IPS DF 6.9 (cell line): Measurements from ENCODE around the gene EIF4E2.

ENCODE experiments used
- DNase-seq: peaks from one replicate; pipeline ENCODE4 v3.0.0-alpha.2; 2013; ENCODE audit warnings: low read depth, low spot score
- H3K27ac ChIP-seq: one replicate; pipeline ENCODE4 v1.5.1; 2013; ENCODE audit warnings: low read length, control low read depth
- H3K27me3 ChIP-seq: 2 replicates; pipeline ENCODE4 v1.6.1; 2013; ENCODE audit warnings: mild to moderate bottlenecking, low read length; ENCODE audit not compliant: control insufficient read depth, insufficient read depth
- H3K36me3 ChIP-seq: 2 replicates; pipeline ENCODE4 v1.6.1; 2013; ENCODE audit warnings: low read length; ENCODE audit not compliant: control insufficient read depth, insufficient read depth
- H3K4me1 ChIP-seq: 2 replicates; pipeline ENCODE4 v1.6.1; 2013; ENCODE audit warnings: low read length; ENCODE audit not compliant: control insufficient read depth, insufficient read depth
- H3K4me3 ChIP-seq: 2 replicates; pipeline ENCODE4 v1.5.1; 2013; ENCODE audit warnings: mild to moderate bottlenecking, low read length
- H3K9me3 ChIP-seq: 2 replicates; pipeline ENCODE4 v1.6.1; 2013; ENCODE audit warnings: low read length, inconsistent platforms; ENCODE audit not compliant: control insufficient read depth, insufficient read depth
- WGBS: extraction: QIAGEN DNeasy Blood & Tissue Kit; methylation state at CpG from one replicate; pipeline ENCODE4 v1.1.7; 2013; ENCODE audit warnings: mixed read lengths, missing lambda C conversion rate; ENCODE audit not compliant: insufficient read length, insufficient coverage; 5-methylcytosine and 5-hydroxymethylcytosine counted together

The EIF4E2 gene

GRCh38 chr2:232597362-232598079 lies 47.0 kb downstream of the EIF4E2 start:
- no CpG with 5 or more reads among the region's 7 CpGs for WGBS
- Histone ChIP-seq H3K27me3 (no peaks in the 10 kb centered on the region), H3K4me1 (no peaks in the 10 kb centered on the region), H3K36me3 (no peaks in the 10 kb centered on the region), H3K27ac (no peak overlapping the region), H3K9me3 (no peaks in the 10 kb centered on the region), H3K4me3 (no peak overlapping the region)
- no peak for DNase-seq

GRCh38 chr2:232598293-232598692 lies 47.8 kb downstream of the EIF4E2 start:
- no peaks in the 10 kb centered on the region for H3K4me1 ChIP-seq
- H3K27me3 ChIP-seq: no peaks in the 10 kb centered on the region
- no peaks in the 10 kb centered on the region for H3K36me3 ChIP-seq
- DNase-seq: no peak
- H3K9me3 ChIP-seq: no peaks in the 10 kb centered on the region
- H3K4me3 ChIP-seq: no peak overlapping the region
- no peak overlapping the region for H3K27ac ChIP-seq
- WGBS: no CpG with 5 or more reads among the region's 4 CpGs

DNA sequence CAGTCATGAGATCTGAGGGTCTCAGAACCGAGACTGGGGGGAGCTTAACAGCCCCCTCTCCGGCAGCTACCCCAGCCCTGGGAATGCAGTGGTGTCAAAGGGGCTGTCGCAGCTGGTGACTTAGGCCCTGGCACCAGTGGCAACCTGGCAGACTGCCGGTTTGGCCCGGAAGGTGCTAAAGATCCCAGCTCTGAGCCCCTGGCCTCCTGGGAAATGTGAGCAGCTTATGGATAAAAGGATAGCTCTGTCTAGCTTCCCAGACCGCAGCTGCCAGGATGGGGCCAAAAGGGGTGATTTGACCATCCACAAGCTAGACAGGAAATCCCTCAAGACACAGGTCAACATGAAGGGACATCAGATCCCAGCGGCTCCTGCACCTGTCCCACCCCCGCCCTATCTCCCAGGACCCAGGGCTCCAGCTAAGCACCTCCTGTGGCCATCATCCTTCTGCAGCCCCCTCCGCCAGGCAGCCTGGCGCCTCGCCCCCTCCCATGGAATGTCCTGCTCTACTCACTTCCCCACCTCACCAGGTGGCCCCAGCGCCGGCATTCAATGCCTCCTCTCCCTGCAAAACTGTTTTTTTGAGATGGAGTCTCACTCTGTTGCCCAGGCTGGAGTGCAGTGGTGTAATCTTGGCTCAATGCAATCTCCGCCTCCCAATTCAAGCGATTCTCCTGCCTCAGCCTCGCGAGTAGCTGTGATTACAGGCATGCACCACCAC lies 49.7 kb downstream of the EIF4E2 start:
- DNase-seq: no peak
- Histone ChIP-seq H3K36me3 (no peaks in the 10 kb centered on the region), H3K4me3 (no peak overlapping the region), H3K27me3 (no peaks in the 10 kb centered on the region), H3K27ac (no peak overlapping the region), H3K4me1 (no peaks in the 10 kb centered on the region), H3K9me3 (no peaks in the 10 kb centered on the region)
- no CpG with 5 or more reads among the region's 17 CpGs for WGBS

GRCh38 chr2:232603283-232603682 lies 52.8 kb downstream of the EIF4E2 start:
- Histone ChIP-seq H3K4me3 (no peak overlapping the region), H3K36me3 (no peaks in the 10 kb centered on the region), H3K4me1 (no peaks in the 10 kb centered on the region), H3K9me3 (no peaks in the 10 kb centered on the region), H3K27me3 (no peaks in the 10 kb centered on the region), H3K27ac (no peak overlapping the region)
- no CpG with 5 or more reads among the region's 3 CpGs for WGBS
- DNase-seq: no peak

DNA sequence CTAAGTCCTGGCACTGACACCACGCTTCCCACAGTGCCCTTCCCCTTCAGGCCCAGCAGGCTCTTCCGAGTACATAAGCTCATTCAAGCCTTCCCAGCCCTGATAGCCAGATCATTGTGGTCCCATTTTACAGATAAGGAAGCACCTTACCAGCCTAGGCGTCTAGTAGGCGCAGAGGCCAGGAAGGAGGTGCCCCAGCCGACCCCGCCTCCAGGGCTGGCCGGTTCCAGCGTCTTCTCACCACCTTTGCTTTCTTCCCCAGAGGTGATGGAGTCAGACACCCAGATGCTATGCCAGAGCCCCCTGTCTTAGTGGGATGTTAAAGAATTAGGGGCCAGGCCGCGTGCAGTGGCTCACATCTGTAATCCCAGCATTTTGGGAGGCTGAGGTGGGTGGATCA lies 54.0 kb downstream of the EIF4E2 start:
- H3K36me3 ChIP-seq: no peaks in the 10 kb centered on the region
- H3K4me3 ChIP-seq: no peak overlapping the region
- no peaks in the 10 kb centered on the region for H3K9me3 ChIP-seq
- no peak for DNase-seq
- H3K4me1 ChIP-seq: no peaks in the 10 kb centered on the region
- H3K27ac ChIP-seq: no peak overlapping the region
- no peaks in the 10 kb centered on the region for H3K27me3 ChIP-seq
- no CpG with 5 or more reads among the region's 10 CpGs for WGBS

GRCh38 chr2:232607011-232607410 lies 56.5 kb downstream of the EIF4E2 start:
- no peak overlapping the region for H3K27ac ChIP-seq
- no peaks in the 10 kb centered on the region for H3K36me3 ChIP-seq
- no peaks in the 10 kb centered on the region for H3K4me1 ChIP-seq
- no peak overlapping the region for H3K4me3 ChIP-seq
- no peaks in the 10 kb centered on the region for H3K27me3 ChIP-seq
- WGBS: no CpG with 5 or more reads among the region's 17 CpGs
- DNase-seq: no peak
- H3K9me3 ChIP-seq: no peaks in the 10 kb centered on the region

GRCh38 chr2:232609607-232610006 lies 59.1 kb downstream of the EIF4E2 start:
- no peaks in the 10 kb centered on the region for H3K9me3 ChIP-seq
- no peak overlapping the region for H3K27ac ChIP-seq
- no peaks in the 10 kb centered on the region for H3K36me3 ChIP-seq
- no peaks in the 10 kb centered on the region for H3K27me3 ChIP-seq
- no peak for DNase-seq
- WGBS: no CpG with 5 or more reads among the region's 8 CpGs
- H3K4me1 ChIP-seq: no peaks in the 10 kb centered on the region
- H3K4me3 ChIP-seq: no peak overlapping the region

- Histone ChIP-seq H3K4me3 (no peak overlapping the region), H3K36me3 (no peaks in the 10 kb centered on the region), H3K27ac (no peak overlapping the region), H3K4me1 (no peaks in the 10 kb centered on the region), H3K9me3 (no peaks in the 10 kb centered on the region), H3K27me3 (no peaks in the 10 kb centered on the region)
- WGBS: no CpG with 5 or more reads among the region's 3 CpGs
- DNase-seq: no peak
Observed at GRCh38 chr2:232610081-232610480, 59.6 kb downstream of the EIF4E2 start.

GRCh38 chr2:232611061-232611460 lies 60.6 kb downstream of the EIF4E2 start:
- Histone ChIP-seq H3K27me3 (no peaks in the 10 kb centered on the region), H3K9me3 (no peaks in the 10 kb centered on the region), H3K27ac (no peak overlapping the region), H3K4me1 (no peaks in the 10 kb centered on the region), H3K4me3 (no peak overlapping the region), H3K36me3 (no peaks in the 10 kb centered on the region; the same call in 1 of the 2 replicates)
- DNase-seq: no peak
- no CpG with 5 or more reads among the region's 6 CpGs for WGBS

DNA sequence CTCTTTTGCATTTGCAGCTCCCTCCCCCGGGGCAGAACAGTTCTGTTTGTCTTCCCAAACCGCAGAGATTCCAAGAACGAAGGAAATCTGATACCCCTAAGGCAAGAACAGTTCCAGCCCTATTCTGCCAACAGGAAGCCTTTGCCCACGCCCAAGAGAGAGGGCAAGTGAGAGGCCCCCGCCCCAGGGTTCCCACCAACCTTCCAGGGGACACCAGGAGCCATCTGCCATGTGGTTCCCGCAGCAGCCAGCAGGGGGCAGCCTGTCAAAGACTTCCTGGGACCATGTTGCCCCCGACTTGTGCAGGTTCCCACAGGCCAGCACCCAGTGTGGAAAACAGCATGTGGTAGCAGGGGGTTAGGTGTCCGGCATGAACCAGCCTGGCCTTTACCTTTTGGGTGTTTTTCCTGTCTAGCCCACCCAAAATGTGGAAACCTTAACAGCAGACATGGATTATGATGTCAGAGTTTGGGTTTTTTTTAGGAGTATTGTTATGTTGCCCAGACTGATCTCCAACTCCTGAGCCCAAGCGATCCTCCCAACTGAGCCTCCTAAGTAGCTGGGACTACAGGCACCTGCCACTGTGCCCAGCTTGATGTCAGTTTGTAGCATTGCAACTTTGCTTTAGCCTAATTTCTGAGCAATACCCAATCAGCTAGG lies 61.2 kb downstream of the EIF4E2 start:
- DNase-seq: no peak
- no peaks in the 10 kb centered on the region; the same call in 1 of the 2 replicates for H3K36me3 ChIP-seq
- H3K4me1 ChIP-seq: no peaks in the 10 kb centered on the region
- no peak overlapping the region for H3K4me3 ChIP-seq
- H3K27ac ChIP-seq: no peak overlapping the region
- WGBS: no CpG with 5 or more reads among the region's 9 CpGs
- no peaks in the 10 kb centered on the region for H3K9me3 ChIP-seq
- no peaks in the 10 kb centered on the region for H3K27me3 ChIP-seq
